Measurements from ENCODE around the gene TGFB1.

DNA sequence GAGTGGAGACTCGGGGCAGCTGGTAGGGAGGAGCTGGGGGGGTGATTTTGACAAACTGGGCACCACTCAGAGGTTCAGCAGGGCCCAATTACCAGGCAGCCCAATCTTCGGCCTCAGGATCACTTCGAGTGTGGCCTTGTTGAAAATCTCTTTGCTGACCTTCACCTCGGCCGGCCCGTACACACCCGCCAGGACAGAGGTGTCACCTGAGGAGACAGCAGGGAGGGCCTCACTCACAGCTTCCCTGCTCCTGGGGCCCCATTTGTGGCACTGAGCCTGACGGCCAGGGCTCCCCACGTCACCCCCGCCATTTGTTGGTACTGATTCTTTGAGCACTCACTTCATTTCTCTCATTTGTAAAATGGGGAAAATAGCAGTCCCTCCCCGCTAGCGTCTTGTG, 39.1 kb upstream of the TGFB1 start:
- TF ChIP-seq, protein P1, sequence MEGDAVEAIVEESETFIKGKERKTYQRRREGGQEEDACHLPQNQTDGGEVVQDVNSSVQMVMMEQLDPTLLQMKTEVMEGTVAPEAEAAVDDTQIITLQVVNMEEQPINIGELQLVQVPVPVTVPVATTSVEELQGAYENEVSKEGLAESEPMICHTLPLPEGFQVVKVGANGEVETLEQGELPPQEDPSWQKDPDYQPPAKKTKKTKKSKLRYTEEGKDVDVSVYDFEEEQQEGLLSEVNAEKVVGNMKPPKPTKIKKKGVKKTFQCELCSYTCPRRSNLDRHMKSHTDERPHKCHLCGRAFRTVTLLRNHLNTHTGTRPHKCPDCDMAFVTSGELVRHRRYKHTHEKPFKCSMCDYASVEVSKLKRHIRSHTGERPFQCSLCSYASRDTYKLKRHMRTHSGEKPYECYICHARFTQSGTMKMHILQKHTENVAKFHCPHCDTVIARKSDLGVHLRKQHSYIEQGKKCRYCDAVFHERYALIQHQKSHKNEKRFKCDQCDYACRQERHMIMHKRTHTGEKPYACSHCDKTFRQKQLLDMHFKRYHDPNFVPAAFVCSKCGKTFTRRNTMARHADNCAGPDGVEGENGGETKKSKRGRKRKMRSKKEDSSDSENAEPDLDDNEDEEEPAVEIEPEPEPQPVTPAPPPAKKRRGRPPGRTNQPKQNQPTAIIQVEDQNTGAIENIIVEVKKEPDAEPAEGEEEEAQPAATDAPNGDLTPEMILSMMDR (IDR thresholded peaks at IDR 0.05) = no peak
- TF ChIP-seq POLR2AphosphoS5 (IDR thresholded peaks at IDR 0.05) (no peak), EP300 (IDR thresholded peaks at IDR 0.05) (no peak)
